SHP77 treated with DMSO at 0.1 percent for 48 hours (cell line): Measurements from ENCODE around the gene PRODH2.

Source experiments
- DNase-seq: peaks from one replicate; lab custom pipeline; 2025; lab: John Stamatoyannopoulos, UW

PRODH2 gene

GRCh38 chr19:35812220-35813042, at the start of gene PRODH2:
Gene PRODH2, minus strand, starts transcription at chr19:35812845. Its CDS starts 40 bp downstream, at chr19:35812805.
- no peak for DNase-seq

GRCh38 chr19:35861640-35862160, 49.1 kb upstream of the PRODH2 start:
- no peak for DNase-seq

- no peak for DNase-seq
These were observed 48.4 kb upstream of the PRODH2 start for GRCh38 chr19:35860818-35861639.

- DNase-seq, result no peak
These were observed 47.8 kb upstream of the PRODH2 start for GRCh38 chr19:35860436-35860817.

- no peak for DNase-seq
These were observed 46.8 kb upstream of the PRODH2 start for GRCh38 chr19:35859414-35859813.

- no peak for DNase-seq
These were observed 45.7 kb upstream of the PRODH2 start for GRCh38 chr19:35858311-35858710.

GRCh38 chr19:35856546-35857149, 44.0 kb upstream of the PRODH2 start, which contains the start of gene KIRREL2:
Gene KIRREL2, plus strand, starts transcription at chr19:35856911. Its CDS starts 209 bp downstream, at chr19:35857120.
- no peak for DNase-seq

- DNase-seq, result no peak
These were observed 40.6 kb upstream of the PRODH2 start for GRCh38 chr19:35853038-35853756.

- no peak for DNase-seq
These were observed 39.6 kb upstream of the PRODH2 start, which contains the start of gene NPHS1 for GRCh38 chr19:35852029-35852780. Gene NPHS1, minus strand, starts transcription at chr19:35852504. Its CDS starts 667 bp downstream, at chr19:35851837.

GRCh38 chr19:35851213-35852028, 38.8 kb upstream of the PRODH2 start:
- DNase-seq, result no peak

GRCh38 chr19:35848919-35849505, 36.4 kb upstream of the PRODH2 start:
- no peak for DNase-seq

GRCh38 chr19:35848486-35848885, 35.8 kb upstream of the PRODH2 start:
- DNase-seq, result no peak

GRCh38 chr19:35847911-35848310, 35.3 kb upstream of the PRODH2 start:
- no peak for DNase-seq

GRCh38 chr19:35846038-35846668, 33.5 kb upstream of the PRODH2 start:
- DNase-seq, result peak; percentile 47

GRCh38 chr19:35845215-35846037, 32.8 kb upstream of the PRODH2 start:
- no peak for DNase-seq

- DNase-seq, result no peak
These were observed 32.0 kb upstream of the PRODH2 start for GRCh38 chr19:35844482-35845214.
